ENCODE results near the gene MCCC1.
"Not testable (repeated sequence)": the region's sequence is repeated elsewhere in the genome, so short reads cannot be mapped to it uniquely, and the experiment has no call there.

Gene MCCC1

DNA sequence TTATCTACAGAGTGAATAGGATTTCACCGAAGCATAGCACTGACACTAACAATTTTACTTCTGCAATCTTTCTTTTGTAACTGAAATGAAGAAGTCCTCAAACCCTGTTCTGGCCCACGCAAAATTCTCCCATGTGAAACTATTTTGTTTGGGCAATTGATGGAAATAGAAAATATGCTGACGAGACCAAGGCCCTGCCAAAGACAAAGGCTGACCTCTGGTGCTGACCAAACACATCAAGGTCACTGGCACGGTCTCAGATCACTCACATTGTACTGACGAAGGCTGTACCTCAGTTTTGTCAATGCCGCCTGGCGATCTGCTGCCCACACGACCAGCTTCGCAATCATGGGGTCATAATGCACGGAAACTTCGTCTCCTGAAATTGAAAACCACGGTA is 60.5 kb downstream of the MCCC1 start:
- no peak for DNase-seq

GRCh38 chr3:183038221-183038620 is 61.1 kb downstream of the MCCC1 start:
- no peak for DNase-seq

DNA sequence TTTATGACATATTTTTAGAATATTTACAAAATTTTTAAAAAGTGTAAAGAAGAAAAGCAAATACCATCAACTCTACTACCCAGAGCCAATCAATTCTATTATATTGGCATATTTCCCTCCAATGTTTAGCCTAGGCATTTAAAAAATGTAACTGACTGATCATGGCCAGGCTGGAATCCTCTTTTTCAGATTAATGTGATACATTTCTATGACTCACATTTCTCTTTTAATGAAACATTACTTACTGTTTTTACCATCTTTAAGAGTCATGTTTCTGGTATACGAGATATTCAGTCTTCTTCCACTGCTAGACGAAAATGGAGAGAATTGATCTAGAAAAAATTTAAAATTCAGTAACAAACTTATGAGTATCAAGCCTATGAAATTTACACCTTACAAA is 65.5 kb downstream of the MCCC1 start:
- DNase-seq: no peak

DNA sequence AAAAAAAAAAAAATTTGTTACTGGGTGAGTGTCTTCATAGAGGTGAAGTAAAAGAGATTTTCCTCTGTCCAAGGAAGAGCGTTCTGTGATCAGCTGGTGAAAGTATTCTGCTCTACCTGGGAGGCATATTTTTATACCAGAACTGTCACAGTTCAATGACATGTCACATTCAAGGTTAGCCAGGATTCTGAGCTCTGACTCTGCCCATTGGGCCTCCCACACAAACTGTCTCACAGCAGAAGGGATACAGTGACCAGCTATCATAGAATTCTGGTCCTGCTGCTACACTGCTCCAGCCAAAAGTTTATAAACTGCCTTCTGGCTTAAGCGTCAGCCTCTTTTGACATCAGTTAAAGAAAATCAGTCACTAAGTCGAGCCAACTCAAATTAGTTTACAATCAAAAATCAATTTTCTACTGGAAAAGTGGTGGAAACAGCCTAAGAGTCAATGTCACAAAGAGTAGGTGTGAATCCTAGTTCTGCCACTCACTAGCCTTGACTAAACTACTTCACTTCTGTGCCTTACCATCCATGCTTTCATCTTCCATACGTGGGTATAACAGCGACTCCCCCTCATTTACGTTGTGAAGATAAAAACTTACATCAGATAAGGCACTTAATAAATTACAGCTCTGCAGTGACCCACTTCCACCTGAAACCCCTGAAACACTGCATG is 66.3 kb downstream of the MCCC1 start:
- DNase-seq: no peak

DNA sequence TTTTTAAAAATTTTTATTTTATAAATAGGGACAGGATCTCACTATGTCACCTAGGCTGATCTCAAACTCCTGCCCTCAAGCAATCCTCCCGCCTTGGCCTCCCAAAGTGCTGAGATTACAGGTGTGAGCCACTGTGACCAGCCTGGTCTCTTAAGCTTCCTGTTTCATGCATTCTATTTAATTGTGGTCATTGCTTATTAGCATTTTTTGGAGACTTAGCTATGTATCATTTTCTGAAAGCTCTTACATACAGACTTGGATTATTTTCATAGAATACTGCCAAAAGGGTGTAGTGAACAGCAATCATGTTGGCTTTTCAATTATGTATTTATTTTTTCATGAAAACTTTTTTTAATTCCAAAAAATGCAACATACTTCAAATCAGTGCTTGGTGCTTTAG is 67.5 kb downstream of the MCCC1 start:
- no peak for DNase-seq

DNA sequence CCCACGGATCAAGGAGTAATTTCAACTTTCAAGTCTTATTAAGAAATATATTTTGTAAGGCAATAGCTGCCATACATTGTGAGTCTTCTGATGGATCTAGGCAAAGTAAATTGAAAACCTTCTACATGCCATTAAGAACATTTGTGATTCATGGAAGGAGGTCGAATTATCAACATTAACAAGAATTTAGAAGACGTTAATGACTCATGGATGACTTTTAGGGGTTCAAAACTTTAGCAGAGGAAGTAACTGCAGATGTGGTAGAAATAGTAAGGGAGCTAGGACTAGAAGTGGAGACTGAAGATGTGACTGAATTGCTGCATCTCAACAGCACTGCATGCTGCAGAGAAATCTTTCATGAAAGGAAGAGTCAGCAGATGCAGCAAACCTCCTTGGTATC is 70.9 kb downstream of the MCCC1 start:
- no peak for DNase-seq

DNA sequence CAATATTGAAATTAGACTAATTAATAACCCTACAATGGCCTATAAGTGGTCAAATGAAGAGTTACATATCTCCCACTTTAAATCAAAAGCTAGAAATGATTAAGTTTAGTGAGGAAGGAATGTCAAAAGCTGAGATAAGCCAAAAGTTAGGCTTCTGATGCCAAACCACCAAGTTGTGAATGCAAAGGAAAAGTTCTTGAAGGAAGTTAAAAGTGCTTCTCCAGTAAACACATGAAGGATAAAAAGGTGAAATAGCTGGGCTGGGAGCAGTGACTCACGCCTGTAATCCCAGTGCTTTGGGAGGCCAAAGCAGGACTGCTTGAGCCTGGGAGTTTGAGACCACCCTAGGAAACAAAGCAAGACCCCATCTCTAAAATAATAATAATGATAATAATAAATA is 72.0 kb downstream of the MCCC1 start:
- DNase-seq: no peak

DNA sequence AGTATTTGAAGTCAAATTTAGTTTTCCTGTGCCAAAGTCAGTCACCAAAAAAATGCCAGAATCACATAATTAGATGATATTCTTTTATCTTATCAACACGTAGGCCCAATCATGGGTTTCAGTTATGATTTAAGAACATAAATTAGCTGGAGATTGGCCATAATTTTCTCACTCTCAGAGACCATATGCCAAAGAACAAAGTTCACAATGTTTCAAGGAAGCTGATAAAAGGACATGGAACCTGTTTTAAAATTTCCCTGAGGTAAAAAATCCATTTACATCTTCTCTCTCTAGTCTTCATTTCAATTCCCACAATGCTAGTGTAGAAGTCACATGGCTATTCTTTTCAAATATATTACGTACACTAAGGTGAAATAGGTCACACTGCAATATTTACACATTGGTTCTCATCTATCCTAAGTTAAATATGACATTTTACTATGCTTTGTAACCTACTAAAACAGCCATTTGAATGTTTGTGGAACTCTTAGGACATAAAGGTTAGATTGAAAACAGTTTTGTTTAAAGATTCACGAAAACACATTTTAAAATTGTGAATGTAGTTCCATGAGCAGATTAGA is 76.3 kb downstream of the MCCC1 start:
- DNase-seq: no peak

DNA sequence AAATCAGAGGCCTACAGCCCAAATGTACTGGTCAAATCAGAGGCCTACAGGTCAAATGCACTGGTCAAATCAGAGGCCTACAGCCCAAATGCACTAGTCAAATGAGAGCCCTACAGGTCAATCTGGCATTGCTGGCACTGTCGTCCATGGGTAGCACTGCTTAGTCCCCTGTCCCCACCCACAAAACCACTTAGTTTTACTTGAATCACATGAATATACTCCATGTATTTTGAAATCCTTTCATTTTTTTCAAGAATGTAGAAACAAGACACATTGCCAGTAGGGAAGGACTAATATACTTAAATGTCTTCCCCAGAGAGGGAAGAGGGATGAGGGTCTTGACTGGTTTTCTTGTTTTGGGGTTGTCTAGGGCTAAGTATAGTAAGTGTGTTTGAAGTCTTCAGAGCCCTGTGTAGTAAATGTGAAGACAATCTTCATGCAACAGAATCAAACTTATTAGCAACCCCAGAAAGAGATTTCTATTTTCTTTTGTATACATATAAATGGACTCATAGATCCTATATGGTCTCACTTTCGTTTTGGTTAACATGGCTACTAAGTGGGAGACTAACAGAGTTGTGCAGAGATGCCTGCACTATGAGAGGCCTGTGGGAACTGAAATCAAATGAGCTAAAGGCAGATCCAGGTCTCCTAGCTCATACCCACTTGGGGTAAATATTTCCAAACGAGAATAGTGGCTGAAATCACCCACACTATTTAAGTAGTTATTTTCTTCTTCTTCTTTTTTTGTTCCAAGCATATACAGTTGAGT is 80.7 kb downstream of the MCCC1 start:
- no peak for DNase-seq

DNA sequence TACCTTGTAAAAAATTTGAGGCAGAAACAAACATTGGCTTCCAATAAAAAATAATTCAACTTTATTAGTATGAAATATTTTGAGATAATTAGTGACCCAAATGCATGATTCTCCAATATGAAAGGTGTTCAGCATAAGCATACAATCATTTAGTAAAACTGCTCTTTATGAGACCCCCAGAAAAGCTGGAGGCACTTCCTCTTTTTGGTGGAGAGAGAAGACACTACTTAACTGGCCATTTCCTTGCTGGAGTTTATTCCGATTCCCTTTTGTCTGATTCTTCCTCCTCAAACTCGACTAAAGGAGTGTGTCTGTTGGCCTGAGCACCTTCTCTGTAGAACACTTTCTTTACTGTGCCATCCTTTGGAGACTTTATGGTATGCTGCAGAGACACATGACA is 84.1 kb downstream of the MCCC1 start:
- DNase-seq: no peak

DNA sequence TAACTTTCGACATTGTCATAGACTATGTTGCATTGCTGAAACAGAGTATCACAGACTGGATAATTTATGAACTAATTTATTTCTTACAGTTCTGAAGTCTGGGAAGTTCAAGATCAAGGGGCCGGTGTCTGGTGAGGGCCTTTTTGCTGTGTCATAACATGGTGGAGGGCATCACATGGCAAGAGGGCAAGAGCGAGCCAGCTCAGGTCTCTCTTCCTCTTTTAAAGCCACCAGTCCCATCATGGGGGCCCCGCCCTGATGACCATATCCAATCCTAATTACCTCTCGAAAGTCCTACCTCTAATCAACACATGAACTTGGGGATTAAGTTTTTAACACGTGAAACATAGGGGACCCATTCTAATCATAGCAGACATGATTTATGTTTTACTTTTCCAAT is 85.4 kb downstream of the MCCC1 start:
- DNase-seq: no peak

DNA sequence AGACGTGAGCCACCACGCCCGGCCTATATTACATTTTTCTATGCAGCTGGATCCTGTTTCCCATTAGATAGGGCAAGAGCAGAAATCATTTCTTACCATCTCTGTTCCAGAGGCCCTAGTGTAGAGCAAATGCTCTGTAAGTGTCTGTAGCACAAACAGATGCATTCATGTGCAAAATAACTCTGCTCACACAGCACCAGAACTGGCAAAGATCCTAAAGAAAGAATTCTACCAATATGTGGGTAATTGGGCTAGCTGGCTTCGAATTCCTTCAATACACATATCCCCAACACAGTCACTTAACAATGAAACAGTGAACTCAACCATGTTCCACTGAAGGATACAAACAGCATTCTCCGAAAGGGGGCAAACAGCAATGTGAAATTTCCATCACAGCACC is 86.2 kb downstream of the MCCC1 start:
- DNase-seq: no peak

GRCh38 chr3:183008800-183009199 is 90.5 kb downstream of the MCCC1 start:
- no peak for DNase-seq

DNA sequence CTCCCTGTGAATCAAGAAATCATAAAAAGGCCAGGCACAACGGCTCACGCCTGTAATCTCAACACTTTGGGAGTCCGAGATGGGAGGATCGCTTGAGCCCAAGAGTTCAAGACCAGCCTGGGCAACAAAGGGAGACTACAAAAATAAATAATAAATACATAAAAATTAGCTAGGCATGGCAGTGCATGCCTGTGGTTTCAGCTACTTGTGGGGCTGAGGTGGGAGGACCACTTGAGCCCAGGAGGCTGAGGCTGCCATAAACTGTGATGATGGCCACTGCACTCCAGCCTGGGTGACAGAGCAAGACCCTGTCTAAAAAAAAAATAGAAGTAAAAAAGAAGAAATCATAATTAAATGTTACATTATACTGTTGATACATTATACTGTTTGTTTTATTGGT is 91.0 kb downstream of the MCCC1 start:
- no peak for DNase-seq

- no peak for DNase-seq
Observed at GRCh38 chr3:183006396-183007002, 92.8 kb downstream of the MCCC1 start.

GRCh38 chr3:182999767-183000166 is 99.5 kb downstream of the MCCC1 start:
- no peak for DNase-seq

DNA sequence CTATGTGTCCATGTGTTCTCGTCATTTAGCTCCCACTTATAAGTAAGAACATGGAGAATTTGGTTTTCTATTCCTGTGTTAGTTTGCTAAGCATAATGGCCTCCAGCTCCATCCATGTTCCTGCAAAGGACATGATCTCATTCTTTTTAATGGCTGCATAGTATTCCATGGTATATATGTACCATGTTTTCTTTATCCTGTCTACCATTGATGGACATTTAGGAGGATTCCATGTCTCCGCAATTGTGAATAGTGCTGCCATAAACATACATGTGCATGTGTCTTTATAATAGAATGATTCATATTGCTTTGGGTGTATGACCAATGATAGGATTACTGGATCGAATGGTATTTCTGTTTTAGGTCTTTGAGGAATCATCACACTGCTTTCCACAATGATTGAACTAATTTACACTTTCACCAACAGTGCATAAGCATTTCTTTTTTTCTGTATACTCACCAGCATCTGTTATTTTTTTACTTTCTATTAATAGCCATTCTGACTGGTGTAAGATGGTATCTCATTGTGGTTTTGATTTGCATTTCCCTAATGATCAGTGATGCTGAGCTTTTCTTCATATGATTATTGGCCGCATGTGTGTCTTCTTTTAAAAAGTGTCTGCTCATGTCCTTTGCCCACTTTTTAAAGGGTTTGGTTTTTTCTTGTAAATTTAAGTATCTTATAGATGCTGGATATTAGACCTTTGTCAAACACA is 105.7 kb downstream of the MCCC1 start:
- DNase-seq: not testable (repeated sequence)

DNA sequence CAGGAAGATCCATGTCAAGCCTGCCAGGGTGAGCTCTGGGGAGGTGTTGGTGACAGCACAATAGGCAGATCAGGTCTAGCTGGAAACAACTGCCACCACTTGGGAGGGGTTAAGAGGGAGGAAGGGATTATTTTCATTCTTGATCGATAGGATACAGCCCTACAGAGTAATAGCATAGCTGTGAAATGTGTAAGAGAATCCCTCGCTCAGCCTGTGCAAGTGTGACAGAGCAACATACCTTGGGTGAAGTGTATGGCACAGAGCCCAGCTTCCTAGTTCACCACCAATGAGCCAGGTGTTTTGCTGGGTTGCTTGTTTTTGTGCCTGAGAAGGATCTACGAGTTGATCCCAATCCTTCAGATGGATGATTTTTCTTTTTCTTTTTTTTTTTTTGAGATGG is 109.7 kb downstream of the MCCC1 start:
- no peak for DNase-seq

DNA sequence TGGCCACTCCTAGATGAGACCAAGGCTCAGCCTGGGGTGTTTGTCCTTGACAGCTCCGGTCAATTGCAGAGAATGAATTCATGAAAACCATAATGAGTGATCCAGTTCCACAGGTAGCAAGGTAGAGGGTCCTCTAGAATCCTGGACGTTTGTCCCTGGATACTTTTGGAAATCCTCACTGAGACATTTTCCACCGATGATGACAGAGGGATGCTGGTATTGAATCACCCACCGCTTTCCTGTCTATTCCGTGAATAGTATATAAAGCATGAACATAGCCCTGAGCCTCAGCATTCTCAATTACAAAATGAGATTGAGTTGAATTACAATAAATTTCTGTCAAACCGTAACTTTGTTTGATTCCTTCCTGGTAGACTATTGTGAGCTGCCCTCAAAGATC is 113.3 kb downstream of the MCCC1 start:
- DNase-seq: no peak

GRCh38 chr3:182983876-182984275 is 115.4 kb downstream of the MCCC1 start:
- no peak for DNase-seq

DNA sequence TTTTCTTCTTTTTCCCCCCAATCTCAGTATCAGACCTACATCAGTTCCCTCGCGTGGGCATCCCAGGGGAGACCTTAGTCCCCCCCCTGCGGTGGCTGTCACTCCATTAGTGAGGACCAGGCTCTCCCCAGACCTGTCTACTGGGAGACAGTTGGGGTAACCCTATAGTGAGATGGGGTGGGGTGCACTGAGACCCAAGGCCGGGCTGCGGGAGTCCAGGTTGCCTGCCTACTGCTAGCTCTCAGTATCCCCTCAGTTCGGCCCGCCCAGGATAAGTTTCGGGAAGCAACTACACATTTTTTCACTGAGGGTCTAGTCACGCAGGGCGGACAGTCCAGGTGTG is 118.3 kb downstream of the MCCC1 start:
- DNase-seq: no peak

DNA sequence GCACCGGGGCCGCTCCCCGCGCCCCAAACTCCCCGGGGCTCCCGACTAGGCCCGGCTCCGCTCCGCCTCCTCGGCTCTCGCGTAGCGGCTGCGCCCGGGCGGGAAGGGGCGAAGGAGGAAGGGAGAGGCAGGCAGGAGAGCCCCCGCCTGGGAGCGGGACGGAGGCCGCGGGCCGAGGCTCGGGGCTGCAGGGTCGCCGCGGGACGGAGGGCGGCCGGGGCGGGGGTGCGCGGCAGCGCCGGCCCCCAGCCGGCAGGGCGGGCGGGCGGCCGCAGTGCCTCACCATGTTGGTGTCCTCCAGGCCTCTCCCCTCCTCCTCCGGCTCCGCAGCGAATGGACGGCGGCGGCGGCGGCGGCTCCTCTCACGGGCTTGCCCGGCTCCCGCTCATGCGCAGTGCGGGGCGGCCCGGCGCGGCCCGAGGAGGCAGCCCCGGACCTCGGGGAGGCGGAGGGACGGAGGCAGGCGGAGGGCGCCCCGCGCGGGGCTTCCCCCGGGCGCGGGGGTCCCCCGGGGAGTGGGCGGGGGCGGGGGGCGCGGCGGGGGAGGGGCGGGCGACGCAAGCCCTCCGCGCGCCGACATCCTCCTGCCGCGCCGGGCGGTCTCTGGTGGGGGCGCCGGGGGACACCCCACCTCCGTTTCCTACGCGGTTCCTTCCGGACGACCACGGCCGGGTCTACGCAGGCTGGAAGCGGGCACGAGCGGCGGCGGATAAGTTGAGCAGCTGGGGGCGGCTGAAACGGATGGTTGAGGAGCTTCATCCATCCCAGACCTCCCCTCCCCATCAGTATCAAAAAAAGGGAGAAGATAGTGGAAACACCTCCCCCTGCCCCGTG is 118.9 kb downstream of the MCCC1 start, which contains the start of gene DCUN1D1:
Gene DCUN1D1 (minus strand): TSS at position 335 of the 834 bp plus-strand sequence. CDS start 49 bp downstream, at position 286.
- peak; percentile 89 for DNase-seq
